Activated CD4-positive, alpha-beta T cell treated with anti-CD3 and anti-CD28 coated beads, Interleukin-2, amount 50 U/mL, for 1 hour (primary cell): ENCODE data around the gene RBP4.

Experiments
- DNase-seq: peaks from one replicate; pipeline ENCODE4 v3.0.0-alpha.2; 2020

The RBP4 gene

DNA sequence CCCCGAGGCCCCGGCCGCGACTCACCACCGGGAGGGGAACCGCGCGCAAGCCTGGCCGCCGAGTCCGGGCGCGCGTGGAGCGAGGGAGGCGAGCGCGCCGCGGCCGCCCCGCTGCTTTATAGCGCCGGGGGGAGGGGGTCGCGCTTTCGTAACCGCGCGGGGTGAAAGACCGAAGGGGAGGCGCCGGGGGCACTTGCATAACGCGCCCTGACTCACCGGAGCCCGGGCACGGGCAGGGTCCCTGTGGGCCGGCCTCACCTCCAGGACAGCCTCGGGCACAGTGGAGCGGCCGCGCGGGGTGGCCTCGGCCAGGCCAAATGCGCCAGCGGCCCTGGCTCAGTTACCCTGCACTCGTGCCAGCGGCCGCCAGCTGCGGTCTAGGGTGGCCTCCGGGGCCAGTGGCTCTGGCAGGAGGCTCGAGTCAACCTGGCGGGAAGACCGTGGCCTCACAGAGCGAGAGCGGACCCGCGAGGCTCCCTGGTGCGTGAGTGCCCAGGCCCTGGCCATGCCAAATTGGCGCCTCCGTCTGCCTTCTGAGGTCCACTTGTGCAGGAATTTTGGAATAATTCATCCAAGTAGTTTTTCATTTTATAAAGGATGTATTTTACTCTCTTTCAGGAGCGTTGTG, at the start of gene RBP4:
RBP4 (minus strand) TSS at position 90 of the 628 bp plus-strand sequence. CDS start 207 bp downstream, outside the sequence.
- DNase-seq: no peak

GRCh38 chr10:93639791-93640190, 38.8 kb upstream of the RBP4 start:
- DNase-seq: no peak

- no peak for DNase-seq
Observed at GRCh38 chr10:93630625-93631557, 29.9 kb upstream of the RBP4 start.

GRCh38 chr10:93629647-93630305, 28.7 kb upstream of the RBP4 start:
- no peak for DNase-seq

DNA sequence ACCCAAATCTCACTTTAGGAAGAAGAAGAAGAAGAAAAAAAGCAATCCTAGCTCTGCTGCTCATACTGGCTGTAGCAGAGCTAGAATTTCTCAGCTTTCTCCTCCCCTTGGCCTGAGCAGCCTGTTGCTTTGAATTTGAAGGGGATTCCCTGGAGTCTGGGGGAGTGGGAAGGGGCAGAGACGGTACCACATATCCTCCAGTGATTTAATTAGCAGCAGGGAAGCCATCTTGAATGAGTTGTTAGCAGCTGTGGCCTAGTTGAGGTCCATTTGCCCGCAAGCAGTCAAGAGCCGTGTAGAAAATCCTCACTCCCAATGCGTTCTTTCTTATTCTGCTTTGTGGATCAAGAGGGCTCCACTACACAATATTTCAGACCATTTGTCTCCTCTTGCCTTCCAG, 27.8 kb upstream of the RBP4 start:
- DNase-seq: no peak

- DNase-seq: no peak
Observed at GRCh38 chr10:93622942-93623341, 21.9 kb upstream of the RBP4 start.

DNA sequence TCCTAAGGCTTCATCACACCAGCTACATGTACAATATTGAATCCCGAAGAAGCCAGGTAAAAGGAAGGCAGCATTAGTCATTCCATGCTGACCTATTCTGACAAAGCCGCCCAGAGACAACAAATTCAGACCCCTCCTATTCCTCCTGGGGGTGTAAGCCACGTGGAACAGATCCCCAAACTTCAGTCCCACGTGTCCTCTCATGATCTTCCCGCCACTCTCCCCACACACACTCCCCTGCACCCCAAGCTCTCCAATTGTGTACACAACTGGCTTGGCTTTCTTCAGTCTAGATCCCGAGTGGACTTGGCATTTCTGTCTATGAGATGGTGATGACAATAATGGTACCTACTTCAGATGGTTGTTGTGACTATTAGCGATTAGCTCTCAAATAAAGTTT, 19.9 kb upstream of the RBP4 start:
- no peak for DNase-seq

DNA sequence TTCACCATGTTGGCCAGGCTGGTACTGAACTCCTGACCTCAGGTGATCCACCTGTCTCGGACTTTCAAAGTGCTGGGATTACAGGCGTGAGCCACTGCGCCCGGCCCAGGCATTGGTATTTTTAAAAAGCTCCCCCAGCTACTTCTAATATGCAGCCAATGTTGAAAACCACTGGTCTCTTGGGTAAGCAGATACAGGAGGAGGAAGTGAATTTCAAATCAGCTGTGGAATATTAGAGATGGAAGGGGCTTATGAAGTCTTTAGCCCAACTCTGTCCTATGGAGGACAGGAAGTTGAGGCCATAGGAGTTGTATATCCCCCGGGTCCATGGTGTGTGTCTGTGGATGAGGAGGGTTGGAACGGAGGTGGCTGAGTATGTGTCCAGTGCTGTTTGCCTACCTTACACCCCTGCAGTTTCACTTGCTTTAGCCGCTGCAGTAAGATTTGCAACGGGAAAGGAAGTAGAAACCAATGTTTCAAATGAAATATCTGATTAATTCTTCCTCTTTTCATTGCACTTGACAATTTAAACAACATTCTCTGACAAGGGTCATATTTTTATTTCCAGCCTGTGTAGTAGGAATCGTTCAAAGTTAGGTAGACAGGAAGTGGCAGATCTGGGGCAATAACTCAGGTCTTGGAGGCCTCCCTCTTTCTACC, 14.7 kb upstream of the RBP4 start:
- DNase-seq: no peak

DNA sequence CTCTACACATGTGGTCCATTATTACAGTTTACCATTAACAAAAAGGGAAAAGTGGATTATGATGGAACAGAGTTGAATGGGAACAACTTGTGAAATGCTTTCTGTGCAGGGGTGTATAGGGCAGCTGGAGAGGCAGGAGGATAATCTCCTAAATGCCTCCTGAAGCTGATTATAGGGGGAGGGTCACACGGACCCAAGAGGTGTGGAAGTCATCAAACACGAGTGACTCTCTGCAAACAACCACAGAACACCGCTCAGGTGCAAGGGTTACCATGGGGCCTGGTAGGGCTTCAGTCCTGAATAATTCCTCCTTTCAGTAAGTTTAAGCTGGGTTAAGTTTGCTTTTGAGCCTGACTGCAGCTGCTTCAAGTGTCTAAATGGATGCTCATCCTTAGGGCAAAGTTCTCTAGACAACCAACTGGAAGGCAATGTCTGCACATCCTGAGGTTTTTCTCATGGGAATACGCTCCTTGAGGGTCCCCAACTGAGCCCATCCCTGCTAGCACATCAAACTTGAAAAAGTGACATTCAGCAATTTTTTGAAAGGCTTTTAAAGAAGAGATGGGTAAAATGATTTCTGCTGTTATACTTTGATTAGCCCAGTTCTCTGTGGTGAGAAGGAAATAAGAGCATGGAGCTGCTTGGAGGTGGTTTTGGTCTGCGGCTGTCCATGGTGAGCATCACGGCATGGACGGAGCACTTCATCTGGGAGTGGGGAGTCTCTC, 13.2 kb upstream of the RBP4 start:
- DNase-seq: no peak

DNA sequence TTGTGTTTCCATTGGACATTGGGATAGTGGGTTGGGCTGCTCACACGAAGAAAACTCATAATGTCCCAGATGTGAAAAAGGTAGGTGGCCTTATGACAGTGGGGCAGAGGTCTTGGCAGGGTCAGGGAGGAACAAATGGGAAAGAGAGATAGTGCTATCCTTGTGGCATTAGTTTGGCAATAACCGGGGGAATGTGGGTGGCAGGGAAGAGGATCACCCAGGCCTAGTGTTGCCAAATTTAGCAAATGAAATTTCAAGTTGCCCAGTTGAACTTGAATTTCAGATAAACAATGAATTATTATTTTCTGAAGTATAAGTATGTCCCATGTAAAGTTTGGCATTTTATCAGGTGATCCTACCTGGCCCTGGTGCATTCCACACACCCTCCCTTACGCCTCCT, 12.1 kb upstream of the RBP4 start:
- no peak for DNase-seq

DNA sequence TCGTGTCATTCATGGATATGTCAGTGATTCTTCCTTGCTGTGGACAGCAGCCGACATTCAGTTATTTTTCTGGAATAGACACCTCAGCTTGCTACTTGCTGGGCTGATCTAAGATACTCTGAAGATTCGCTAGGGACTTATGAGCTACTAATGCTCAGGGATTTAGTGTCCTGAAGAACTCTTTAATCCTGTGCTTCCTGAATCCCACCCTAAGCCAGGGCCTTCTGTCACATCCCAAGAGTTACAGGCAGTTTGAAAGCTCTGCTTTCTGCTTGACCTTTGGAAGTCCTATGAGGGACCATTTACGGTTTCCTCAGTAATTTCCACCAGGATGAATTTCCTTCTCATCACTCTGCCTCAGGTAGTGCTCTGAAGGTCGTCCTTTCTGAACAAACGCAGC, 11.3 kb upstream of the RBP4 start, which contains the start of gene PDE6C:
PDE6C (plus strand) TSS at position 227 of the 400 bp plus-strand sequence. CDS start 189 bp downstream, outside the sequence.
- no peak for DNase-seq

GRCh38 chr10:93608421-93608820, 7.4 kb upstream of the RBP4 start:
- DNase-seq: no peak

- DNase-seq: no peak
Observed at GRCh38 chr10:93604146-93604545, 3.1 kb upstream of the RBP4 start.

- no peak for DNase-seq
Observed at GRCh38 chr10:93603023-93603422, 2.0 kb upstream of the RBP4 start.

DNA sequence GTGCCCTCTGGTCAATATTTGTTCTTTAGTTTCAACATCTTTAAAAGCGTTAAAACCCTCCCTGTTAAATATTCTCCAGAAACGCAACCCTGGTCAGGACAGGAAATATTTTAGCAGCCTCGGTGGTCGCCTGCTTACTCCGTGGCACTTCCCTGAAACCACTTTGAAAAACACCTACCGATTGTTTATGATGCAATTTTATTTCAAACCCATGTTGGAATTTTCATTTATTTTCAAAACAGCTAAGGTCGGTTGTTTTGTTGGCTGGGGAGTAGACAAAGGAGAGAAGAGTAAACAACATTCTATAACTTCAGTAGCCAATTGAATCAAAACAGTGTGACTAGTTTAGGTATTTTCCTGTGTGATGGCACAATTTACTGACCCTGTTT, 733 bp upstream of the RBP4 start:
- DNase-seq: no peak

DNA sequence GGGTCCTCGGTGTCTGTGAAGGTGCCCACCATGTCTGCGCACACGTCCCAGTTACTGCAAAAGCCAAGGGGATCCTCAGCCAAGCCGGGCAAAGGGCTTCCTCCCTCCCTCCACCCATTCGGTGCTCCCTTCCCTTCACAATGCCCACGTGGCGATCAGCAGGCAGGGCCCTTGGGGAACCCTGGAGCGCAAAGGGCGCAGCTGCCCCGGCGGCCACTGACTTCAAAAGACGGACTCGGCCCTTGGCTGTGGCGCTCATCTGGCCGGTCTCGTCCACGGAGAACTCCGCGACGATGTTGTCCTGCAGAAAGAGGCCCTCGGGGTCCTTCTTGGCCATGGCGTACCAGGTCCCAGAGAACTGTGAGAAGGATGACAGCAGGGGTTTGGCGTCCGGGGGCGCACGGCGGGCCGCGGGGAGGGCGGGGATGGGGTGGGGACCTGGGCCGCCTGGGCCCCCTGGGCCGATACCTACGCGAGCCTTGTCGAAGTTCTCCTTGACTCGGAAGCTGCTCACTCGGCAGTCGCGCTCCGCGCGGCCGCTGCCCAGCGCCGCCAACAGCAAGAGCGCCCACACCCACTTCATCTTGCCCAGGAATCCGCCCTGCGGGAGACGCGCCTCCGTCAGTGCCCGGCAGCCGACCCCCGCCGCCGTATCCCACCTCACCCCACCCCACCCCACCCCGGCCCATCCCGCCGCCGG, 439 bp downstream of the RBP4 start:
- no peak for DNase-seq

GRCh38 chr10:93599778-93600177, 1.3 kb downstream of the RBP4 start:
- DNase-seq: no peak

DNA sequence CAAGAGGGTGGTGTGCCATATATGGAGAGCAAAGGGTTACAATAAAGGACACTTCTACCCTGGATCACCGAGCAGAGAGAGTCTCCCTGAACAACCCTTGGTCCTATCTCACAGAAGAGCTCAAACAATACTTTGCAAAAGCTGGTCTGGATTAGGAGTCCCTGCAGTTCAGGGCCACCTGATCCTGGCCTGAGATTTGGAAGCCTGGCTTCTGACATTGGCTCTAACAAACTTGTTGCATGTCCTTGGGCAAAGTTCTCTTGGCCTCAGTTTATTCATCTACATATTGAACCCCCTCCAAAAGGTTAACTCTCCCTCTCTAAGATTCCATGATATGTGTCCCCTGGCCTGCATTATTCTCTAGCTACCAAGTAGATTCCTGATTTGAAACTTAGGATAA, 1.7 kb downstream of the RBP4 start:
- DNase-seq: no peak

DNA sequence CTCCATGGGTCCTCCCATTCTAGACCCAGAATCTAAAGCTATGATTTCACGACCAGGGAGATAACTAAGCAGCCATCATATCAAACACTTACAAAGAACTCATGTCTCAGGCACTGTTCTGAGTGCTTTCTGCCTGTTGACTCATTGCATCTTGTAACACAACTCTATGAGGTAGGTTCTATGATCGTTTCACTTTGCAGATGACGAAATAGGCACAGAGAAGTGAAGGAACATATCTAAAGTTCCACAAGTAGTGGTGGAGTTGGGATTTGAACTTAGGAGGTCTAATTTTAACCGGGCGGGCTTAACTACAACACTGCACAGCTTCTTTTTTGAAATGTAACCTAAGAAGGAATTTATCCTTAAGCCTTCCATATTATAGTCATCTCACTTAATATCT, 2.9 kb downstream of the RBP4 start:
- DNase-seq: no peak

DNA sequence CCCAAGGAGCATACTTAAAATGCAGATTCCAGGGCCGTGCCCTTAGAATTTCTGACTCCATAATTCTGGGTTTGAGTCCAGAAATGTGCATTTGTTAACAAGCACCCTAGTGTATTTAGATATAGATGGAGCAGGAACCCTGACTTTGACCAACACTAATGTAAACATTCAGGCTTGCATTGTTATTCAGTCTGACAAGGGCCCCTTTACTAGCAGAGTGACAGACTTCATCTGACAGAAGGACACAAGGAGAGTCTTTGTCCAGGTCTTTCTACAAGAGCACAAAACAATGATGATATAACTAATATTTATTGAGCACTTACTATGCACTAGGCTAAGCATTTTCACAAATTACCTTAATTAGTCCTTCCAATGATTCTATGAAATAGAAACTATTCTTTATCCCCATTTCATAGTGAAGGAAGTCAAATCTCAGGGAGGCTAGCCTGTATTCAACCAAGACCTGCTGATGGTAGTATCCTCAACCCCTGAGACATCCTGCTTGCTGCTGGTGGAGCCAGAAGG, 3.9 kb downstream of the RBP4 start:
- no peak for DNase-seq

GRCh38 chr10:93596539-93596938, 4.5 kb downstream of the RBP4 start:
- DNase-seq: no peak
